Nephron progenitor cell (in vitro differentiated cells): ENCODE measurements around the gene TBC1D22A.

Source experiments
- DNase-seq: peaks from one replicate; pipeline ENCODE4 v3.0.0; 2021
- H3K27ac Mint-ChIP-seq: 2 replicates; pipeline ENCODE4 v1.8.0; 2021; ENCODE audit warnings: mild to moderate bottlenecking, moderate library complexity, mixed read lengths
- H3K27me3 Mint-ChIP-seq: 2 replicates; pipeline ENCODE4 v1.8.0; 2021; ENCODE audit warnings: mild to moderate bottlenecking, low read depth, mixed read lengths; ENCODE audit not compliant: poor library complexity
- H3K36me3 Mint-ChIP-seq: 2 replicates; pipeline ENCODE4 v1.8.0; 2021; ENCODE audit warnings: low read depth, mixed read lengths
- H3K4me1 Mint-ChIP-seq: 2 replicates; pipeline ENCODE4 v1.8.0; 2021; ENCODE audit warnings: mixed read lengths
- H3K4me3 Mint-ChIP-seq: 2 replicates; pipeline ENCODE4 v1.8.0; 2021; ENCODE audit warnings: mild to moderate bottlenecking, moderate library complexity, mixed read lengths
- H3K9me3 Mint-ChIP-seq: 2 replicates; pipeline ENCODE4 v1.8.0; 2021; ENCODE audit warnings: mild to moderate bottlenecking, moderate library complexity, mixed read lengths
- CTCF ChIP-seq: fragments of 200-600 bp; sonication (generic); IDR thresholded peaks from 2 replicates; pipeline ENCODE4 v1.5.0; 2021; ENCODE audit warnings: antibody characterized with exemption

TBC1D22A gene

GRCh38 chr22:46937939-46938338, 175.5 kb downstream of the TBC1D22A start:
- no peak for TF ChIP-seq CTCF
- Mint-ChIP-seq H3K27ac (no peak overlapping the region), H3K27me3 (no peaks in the 10 kb centered on the region), H3K9me3 (peaks cover 5% of the 10 kb centered on the region), H3K4me3 (no peak overlapping the region), H3K4me1 (peaks cover 43% of the 10 kb centered on the region), H3K36me3 (peaks cover 15% of the 10 kb centered on the region)
- DNase-seq: no peak

GRCh38 chr22:46941968-46942798, 179.7 kb downstream of the TBC1D22A start:
- Mint-ChIP-seq H3K27ac (peak overlapping the region; percentile 69), H3K4me1 (peaks cover 39% of the 10 kb centered on the region), H3K27me3 (peaks cover 2% of the 10 kb centered on the region), H3K4me3 (no peak overlapping the region), H3K9me3 (peaks cover 7% of the 10 kb centered on the region), H3K36me3 (peaks cover 16% of the 10 kb centered on the region)
- TF ChIP-seq CTCF: no peak
- DNase-seq: no peak

- H3K36me3 Mint-ChIP-seq: peaks cover 16% of the 10 kb centered on the region
- H3K4me1 Mint-ChIP-seq: peaks cover 48% of the 10 kb centered on the region
- DNase-seq: no peak
- peaks cover 7% of the 10 kb centered on the region for H3K9me3 Mint-ChIP-seq
- no peak overlapping the region for H3K4me3 Mint-ChIP-seq
- H3K27ac Mint-ChIP-seq: peak overlapping the region; percentile 69
- no peak for TF ChIP-seq CTCF
- peaks cover 2% of the 10 kb centered on the region for H3K27me3 Mint-ChIP-seq
Measured at GRCh38 chr22:46942799-46943785, 180.6 kb downstream of the TBC1D22A start.

- Mint-ChIP-seq H3K27me3 (peaks cover 5% of the 10 kb centered on the region), H3K36me3 (peaks cover 37% of the 10 kb centered on the region), H3K4me1 (peaks cover 71% of the 10 kb centered on the region), H3K9me3 (peaks cover 7% of the 10 kb centered on the region), H3K4me3 (no peak overlapping the region), H3K27ac (no peak overlapping the region)
- no peak for DNase-seq
- no peak for TF ChIP-seq CTCF
Measured at GRCh38 chr22:46945481-46945880, 183.0 kb downstream of the TBC1D22A start.

- no peak for DNase-seq
- TF ChIP-seq CTCF: no peak
- H3K4me1 Mint-ChIP-seq: peaks cover 72% of the 10 kb centered on the region
- H3K27ac Mint-ChIP-seq: peak overlapping the region; percentile 94
- peaks cover 42% of the 10 kb centered on the region for H3K36me3 Mint-ChIP-seq
- peak overlapping the region; percentile 61 for H3K4me3 Mint-ChIP-seq
- H3K27me3 Mint-ChIP-seq: peaks cover 5% of the 10 kb centered on the region
- H3K9me3 Mint-ChIP-seq: peaks cover 7% of the 10 kb centered on the region
Measured at GRCh38 chr22:46946383-46946962, 184.0 kb downstream of the TBC1D22A start.
